Keratinocyte (primary cell): ENCODE measurements around the gene NEIL1.

Experiments used
- EZH2 ChIP-seq: IDR thresholded peaks from one replicate; pipeline ENCODE4 v1.6.1; 2012; ENCODE audit warnings: inconsistent platforms, mild to moderate bottlenecking, low read length, moderate library complexity
- TF ChIP-seq, protein P1 (sequence below), 3 experiments: IDR thresholded peaks in 1 of 3; conservative IDR thresholded peaks in 1 of 3; optimal IDR thresholded peaks in 1 of 3; 2 replicates in 2 of 3; 3 replicates in 1 of 3; pipeline versions ENCODE3 to v1.5.1; 2011; ENCODE audit warnings: low read length in 3 of 3, mild to moderate bottlenecking in 3 of 3, moderate library complexity in 2 of 3, control low read depth in 1 of 3, inconsistent platforms in 1 of 3; ENCODE audit not compliant: insufficient read depth in 2 of 3; ENCODE audit errors: extremely low read depth in 1 of 3

DNA sequence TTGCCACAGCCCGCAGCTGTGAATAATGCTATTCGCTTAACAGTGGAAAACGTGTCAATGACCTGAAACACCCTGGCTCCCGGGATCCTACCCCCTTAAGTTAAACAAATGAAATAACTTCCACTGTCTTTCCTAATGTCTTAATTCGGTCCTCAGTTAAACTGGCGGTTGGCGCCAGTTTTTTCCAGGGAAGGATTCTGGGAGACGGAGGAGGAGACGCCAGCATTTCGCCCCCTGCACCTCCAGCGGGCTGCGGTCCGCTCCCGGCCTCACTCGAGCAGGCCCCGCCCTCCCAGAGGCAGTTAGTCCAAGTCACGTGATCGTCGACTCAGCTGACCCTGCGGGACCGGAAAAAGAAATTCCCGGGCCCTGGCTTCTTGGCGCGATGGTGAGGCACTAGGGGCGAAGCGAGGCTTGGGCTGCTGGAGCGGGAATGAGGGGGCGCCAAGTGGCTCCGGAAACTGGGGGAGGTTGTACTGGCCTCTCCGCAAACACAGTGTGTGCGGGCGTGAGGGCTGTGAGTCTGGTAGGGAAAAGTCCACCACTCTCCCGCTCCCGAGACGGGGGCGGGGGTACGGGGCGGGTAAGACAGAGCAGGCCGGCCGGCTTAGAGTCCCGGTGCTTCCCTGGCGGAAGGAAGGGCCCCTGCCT is 11.0 kb upstream of the NEIL1 start, which contains the start of gene COMMD4:
- TF ChIP-seq, protein P1, sequence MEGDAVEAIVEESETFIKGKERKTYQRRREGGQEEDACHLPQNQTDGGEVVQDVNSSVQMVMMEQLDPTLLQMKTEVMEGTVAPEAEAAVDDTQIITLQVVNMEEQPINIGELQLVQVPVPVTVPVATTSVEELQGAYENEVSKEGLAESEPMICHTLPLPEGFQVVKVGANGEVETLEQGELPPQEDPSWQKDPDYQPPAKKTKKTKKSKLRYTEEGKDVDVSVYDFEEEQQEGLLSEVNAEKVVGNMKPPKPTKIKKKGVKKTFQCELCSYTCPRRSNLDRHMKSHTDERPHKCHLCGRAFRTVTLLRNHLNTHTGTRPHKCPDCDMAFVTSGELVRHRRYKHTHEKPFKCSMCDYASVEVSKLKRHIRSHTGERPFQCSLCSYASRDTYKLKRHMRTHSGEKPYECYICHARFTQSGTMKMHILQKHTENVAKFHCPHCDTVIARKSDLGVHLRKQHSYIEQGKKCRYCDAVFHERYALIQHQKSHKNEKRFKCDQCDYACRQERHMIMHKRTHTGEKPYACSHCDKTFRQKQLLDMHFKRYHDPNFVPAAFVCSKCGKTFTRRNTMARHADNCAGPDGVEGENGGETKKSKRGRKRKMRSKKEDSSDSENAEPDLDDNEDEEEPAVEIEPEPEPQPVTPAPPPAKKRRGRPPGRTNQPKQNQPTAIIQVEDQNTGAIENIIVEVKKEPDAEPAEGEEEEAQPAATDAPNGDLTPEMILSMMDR (optimal IDR thresholded peaks at IDR 0.05 in 1 of 3, IDR thresholded peaks at IDR 0.05 in 1 of 3, conservative IDR thresholded peaks at IDR 0.05 in 1 of 3; ENCODE audit: extremely low read depth in 1 of 3, insufficient read depth in 2 of 3, low read length in 3 of 3), result no peak
- TF ChIP-seq EZH2, result no peak
